GM19395 (cell line): ENCODE results near the gene JUND.

Experiments
- ATAC-seq: cut with Tn5 transposase; IDR thresholded peaks from one replicate; pipeline ENCODE4 v1.9.1; 2021; ENCODE audit warnings: mild to moderate bottlenecking, moderate library complexity; ENCODE audit not compliant: unreplicated experiment

The JUND gene

GRCh38 chr19:18308948-18309325 is 27.5 kb upstream of the JUND start:
- ATAC-seq, result no peak

GRCh38 chr19:18308051-18308947 is 26.9 kb upstream of the JUND start:
- no peak for ATAC-seq

DNA sequence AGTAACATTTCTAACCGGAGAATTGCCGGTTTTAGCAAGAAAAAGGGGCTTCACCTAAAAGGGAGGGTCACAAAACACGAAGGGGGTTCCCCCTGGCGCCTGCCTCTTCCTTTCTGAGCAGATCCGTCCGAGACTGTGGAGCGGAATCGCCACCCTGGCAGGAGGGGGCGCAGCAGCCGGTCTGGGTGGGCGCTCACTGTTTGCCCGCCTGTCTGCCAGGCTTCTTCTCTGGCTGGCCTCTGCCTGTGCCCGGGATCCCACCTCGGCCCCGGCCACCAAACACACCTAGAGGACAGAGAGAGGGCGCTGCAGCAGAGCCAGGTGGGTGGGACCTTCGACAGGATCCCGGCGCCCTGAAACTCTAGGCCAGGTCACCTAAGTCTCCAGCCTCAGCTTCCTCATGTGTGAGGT is 25.9 kb upstream of the JUND start:
- no peak for ATAC-seq

DNA sequence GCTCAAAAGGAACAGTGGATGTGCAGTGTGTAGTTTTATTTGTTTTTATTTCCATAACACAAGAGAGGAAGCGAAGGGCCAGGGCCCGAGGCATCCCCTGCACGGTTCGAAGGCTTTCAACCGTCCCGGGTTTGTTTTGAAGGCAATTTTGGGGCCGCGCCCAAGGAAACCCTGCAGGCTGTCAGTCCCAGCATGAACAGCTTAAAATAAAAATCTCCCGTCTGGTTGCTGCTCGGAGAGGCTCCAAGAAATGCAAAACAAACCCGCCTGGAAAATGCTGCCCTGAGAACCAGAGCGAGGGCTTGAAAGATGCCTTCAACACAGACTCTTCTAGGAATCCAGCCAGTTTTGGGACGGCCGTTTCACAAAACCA is 25.5 kb upstream of the JUND start:
- ATAC-seq, result no peak

DNA sequence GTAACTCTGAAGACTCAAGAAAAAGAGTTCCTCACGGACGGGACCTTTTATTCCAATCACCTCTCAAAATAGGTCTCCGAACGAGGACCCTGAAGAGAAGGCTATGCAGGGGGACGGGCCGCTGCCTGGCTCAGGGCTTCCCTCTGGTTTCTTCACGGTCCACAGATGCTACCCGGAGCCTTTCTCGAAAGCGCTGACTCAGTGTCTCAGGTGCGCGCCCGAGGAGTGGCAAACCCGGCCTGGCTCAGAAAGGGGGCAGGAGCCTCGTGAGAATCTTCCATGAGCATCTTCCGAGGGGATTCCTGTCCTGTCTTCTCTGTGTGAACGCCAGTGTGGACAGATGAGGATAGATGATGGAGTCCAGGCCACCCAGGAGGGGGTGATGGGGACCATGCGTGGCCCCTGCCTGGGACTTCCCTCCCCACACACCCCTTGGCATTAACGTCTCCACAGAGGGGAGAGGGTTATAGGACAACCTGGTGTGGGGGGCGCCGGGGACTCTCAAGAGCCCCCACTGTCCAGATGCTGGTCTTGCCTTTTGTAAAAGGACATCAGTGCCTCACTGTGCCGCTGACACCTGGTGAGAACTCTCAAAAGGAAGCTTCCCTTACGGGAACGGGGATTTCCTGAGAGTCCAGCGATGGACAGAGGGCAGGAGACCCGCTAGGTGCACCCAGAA is 24.9 kb upstream of the JUND start:
- no peak for ATAC-seq

- no peak for ATAC-seq
Observed at GRCh38 chr19:18304458-18305310, 23.3 kb upstream of the JUND start.

GRCh38 chr19:18304208-18304457 is 22.7 kb upstream of the JUND start:
- ATAC-seq, result no peak

DNA sequence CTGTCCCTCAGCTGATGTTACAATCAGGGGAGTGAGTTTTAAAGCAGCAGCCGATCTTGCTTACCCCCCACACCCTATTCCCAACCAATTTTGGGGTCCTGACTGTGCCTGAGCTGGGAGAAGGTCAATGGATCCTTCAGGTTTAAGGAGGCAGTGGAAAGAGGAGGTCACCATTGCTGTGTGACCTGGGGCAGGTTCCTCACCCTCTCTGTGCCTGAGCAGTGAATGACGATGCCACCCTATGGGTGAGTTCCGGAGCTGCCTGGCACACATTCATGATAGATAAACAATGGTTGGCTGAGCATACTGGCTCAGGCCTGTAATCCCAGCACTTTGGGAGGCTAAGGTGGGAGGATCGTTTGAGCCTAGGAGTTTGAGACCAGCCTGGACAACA is 20.3 kb upstream of the JUND start:
- ATAC-seq, result no peak

DNA sequence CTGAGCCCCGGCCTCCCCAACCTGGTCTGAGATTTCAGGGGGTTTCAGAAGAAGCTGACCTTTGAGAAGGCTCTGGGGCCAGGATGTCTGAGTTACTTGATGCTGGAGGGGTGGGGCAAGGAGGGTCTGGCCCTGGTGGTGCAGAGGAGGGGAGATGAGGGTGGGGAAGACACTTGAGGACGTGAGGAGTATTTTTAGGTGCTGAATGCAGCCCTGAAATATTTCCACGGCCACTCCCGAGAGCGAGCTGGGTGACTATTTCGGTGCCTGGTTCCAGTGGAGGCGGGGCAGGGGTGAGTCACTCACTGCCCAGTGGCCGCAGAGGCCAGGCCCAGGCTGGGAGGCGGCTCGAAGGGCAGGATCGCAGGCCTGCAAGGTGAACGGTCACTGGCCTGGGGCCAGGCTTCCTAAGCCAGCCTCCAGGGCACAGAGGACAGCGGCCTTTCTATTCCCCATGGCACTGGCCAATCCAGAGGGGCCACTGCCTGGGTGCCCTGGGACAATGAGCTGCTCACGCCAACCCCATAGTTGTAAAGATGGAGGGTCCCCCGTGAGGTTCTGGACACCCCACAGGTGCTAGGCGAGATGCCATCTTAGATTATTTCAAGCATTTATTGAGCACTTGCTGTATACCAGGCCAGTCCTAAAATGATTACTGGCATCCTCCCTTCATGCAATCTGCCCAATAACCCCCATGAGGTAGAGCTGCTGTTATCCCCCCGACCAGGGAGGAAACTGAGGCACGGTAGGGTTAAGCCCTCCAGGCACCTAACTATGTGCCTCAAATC is 19.7 kb upstream of the JUND start:
- no peak for ATAC-seq

GRCh38 chr19:18299654-18300053 is 18.2 kb upstream of the JUND start:
- no peak for ATAC-seq

- ATAC-seq, result no peak
Observed at GRCh38 chr19:18298601-18299000, 17.2 kb upstream of the JUND start.

- no peak for ATAC-seq
Observed at GRCh38 chr19:18297308-18297707, 15.9 kb upstream of the JUND start.

DNA sequence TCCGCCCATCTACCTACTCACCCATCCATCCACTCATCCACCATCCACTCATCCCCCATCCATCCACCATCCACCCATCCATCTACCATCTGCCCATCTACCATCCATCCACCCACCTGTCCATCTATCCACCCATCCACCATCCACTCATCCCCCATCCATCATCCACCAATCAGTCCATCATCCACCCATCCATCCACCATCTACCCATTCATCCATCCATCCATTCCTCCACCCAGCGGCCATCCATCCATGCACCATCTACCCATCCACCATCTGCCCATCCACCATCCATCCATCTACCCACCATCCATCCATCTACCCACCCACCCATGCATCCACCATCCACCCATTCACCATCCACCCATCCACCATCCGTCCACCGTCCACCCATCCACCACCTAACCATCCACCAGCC is 13.6 kb upstream of the JUND start:
- no peak for ATAC-seq

DNA sequence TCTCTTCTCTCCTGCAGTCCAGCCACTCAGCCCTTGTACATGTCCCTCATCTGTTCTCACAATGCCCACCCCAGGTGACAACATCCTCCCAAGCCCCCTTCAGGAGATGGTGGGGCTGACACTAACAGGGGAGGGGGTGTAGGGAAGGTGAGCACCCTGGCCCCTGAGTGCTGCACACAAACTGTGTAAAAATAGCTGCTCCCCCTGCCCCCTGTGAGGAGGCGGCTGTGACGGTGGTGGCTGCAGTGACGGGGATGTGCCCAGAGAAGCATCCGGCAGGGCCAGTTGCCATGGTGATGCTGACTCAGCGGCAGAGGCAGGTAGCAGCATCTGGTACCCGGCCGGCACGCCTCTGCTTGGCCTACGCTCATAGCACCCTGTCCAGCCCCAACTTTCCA is 13.0 kb upstream of the JUND start:
- ATAC-seq, result no peak

DNA sequence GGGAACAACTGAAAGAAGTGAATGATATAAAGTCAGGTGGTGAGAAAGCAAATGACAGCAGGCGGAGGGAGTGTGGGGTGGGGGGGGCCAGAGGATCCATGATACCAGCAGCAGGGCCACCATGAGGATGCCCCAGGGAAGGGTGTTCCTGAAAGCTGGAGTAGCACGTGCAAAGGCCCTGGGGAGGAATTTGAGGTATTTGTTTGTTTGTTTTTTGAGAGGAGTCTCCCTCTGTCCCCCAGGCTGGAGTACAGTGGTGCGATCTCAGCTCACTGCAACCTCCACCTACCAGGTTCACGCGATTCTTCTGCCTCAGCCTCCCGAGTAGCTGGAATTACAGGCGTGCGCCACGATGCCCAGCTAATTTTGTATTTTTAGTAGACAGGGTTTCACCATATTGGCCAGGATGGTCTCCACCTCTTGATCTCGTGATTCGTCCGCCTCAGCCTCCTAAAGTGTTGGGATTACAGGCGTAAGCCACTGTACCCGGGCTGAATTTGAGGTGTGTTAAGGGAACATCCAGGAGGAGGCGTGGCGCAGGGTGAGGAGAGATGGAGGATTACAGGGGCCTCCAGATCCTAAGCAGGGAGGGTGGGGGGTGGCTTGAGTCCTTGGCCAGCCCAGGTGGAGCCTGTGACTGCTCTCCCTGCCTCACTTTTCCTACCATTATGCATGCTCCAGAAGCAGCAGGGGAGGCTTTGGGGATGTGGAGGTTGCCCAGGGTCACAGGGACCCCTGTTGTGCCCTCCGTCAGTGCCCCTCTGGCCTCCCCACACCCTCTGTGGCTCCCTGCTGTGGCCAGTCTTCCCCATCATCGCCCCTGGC is 12.4 kb upstream of the JUND start:
- no peak for ATAC-seq

- no peak for ATAC-seq
Observed at GRCh38 chr19:18292810-18293641, 11.6 kb upstream of the JUND start.

DNA sequence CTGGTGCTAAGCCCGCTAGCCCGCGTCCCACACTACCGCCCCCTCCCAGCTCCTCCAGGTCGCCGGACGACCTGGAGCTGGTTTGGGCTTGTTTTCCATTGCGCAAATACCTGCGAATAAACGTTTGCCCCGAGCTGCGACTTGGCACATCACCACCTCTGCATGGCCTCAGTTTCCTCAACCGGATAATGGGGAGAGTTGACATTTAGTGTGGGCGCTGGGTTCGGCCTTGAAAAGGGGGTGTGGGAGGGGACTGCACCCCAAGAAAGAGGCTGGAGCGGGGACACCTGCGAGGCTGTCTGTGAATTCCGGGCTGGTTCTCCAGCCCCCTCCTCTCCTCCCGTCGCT is 11.0 kb upstream of the JUND start:
- ATAC-seq, result no peak

DNA sequence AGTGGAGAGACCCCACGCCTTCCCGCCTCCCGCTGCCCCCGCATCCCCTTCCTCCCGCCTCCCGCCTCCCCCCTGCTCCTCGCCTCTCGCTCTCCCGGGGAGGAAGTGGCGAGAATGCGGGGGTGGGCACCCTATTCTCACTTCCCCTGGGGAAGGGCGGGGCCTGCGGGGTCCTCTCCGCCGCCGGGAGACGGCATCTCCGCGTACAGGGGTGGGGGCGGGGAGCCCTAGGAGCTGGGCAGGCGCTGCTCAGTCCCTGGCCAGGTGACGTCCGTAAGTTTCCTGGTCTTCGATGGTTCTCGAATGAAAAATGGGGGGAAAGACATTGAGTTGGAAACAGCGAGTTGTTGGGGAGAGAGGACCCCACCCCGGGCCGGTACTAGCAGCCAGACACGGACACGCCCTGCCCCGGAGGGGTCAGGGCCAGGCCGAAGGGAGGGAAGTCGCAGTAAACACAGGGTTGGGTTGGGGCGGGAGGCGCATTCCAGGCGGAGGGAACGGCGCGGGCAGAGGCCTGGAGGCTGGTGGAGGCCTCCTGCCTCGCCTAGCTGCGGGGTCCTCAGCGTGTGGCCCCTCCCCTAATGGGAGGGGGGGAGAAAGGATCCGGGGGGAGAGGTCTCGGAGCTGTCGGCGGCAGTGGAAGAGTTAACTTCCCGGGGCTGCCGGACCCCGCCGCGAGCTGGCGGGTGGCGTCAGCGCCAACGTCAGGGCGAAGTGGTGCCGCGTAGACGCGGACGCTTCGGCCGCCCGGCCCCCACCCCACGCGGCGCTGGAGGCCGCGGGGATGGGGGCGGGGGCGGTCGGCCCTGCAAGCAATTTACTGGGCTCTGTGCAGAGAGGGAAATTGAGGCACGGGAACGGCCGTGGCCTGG is 10.4 kb upstream of the JUND start:
- peak; percentile 51 for ATAC-seq
